COLO829 (cell line): ENCODE results near the gene EGR1.
A peak's percentile ranks its signal among the peaks of the same experiment; 100 is the strongest.

Experiments used
- DNase-seq: peaks from one replicate; pipeline ENCODE4 v3.0.0; 2012; ENCODE audit warnings: low spot score

The EGR1 gene

GRCh38 chr5:138465261-138466124 is at the start of gene EGR1:
EGR1 (plus strand) TSS chr5:138465479; CDS start chr5:138465762, 283 bp downstream.
- DNase-seq, result peak; percentile 74

GRCh38 chr5:138418444-138418843 is 46.8 kb upstream of the EGR1 start:
- no peak for DNase-seq

GRCh38 chr5:138425079-138425478 is 40.2 kb upstream of the EGR1 start:
- no peak for DNase-seq

- DNase-seq, result no peak
Observed at GRCh38 chr5:138435943-138436342, 29.3 kb upstream of the EGR1 start.

- no peak for DNase-seq
Observed at GRCh38 chr5:138438003-138438723, 27.1 kb upstream of the EGR1 start.

- no peak for DNase-seq
Observed at GRCh38 chr5:138438724-138439476, 26.4 kb upstream of the EGR1 start, which contains the start of gene REEP2. REEP2 (plus strand) TSS chr5:138439057; CDS start chr5:138439209, 152 bp downstream.

GRCh38 chr5:138439477-138440158 is 25.7 kb upstream of the EGR1 start:
- no peak for DNase-seq

GRCh38 chr5:138440159-138441073 is 24.9 kb upstream of the EGR1 start:
- no peak for DNase-seq

GRCh38 chr5:138441221-138441620 is 24.1 kb upstream of the EGR1 start:
- DNase-seq, result no peak

GRCh38 chr5:138444078-138444773 is 21.1 kb upstream of the EGR1 start:
- no peak for DNase-seq

GRCh38 chr5:138444774-138445546 is 20.3 kb upstream of the EGR1 start:
- no peak for DNase-seq

GRCh38 chr5:138445547-138446271 is 19.6 kb upstream of the EGR1 start:
- no peak for DNase-seq

GRCh38 chr5:138448070-138448469 is 17.2 kb upstream of the EGR1 start:
- no peak for DNase-seq

- no peak for DNase-seq
Observed at GRCh38 chr5:138448481-138449398, 16.5 kb upstream of the EGR1 start.

- DNase-seq, result peak; percentile 88
Observed at GRCh38 chr5:138449501-138450239, 15.6 kb upstream of the EGR1 start.

GRCh38 chr5:138450971-138451370 is 14.3 kb upstream of the EGR1 start:
- no peak for DNase-seq

- DNase-seq, result no peak
Observed at GRCh38 chr5:138452720-138453119, 12.6 kb upstream of the EGR1 start.
